IMR-90 (cell line): ENCODE results near the gene IL12A.

Source experiments
- POLR2A ChIP-seq: IDR thresholded peaks from 2 replicates; pipeline ENCODE4 v1.6.1; 2012; ENCODE audit warnings: mild to moderate bottlenecking, low read depth, low read length
- TF ChIP-seq, protein P1 (sequence below): conservative IDR thresholded peaks from 2 replicates; pipeline ENCODE4 v1.5.1; 2012; ENCODE audit warnings: mild to moderate bottlenecking, low read depth, low read length, improper control_type of control experiment

DNA sequence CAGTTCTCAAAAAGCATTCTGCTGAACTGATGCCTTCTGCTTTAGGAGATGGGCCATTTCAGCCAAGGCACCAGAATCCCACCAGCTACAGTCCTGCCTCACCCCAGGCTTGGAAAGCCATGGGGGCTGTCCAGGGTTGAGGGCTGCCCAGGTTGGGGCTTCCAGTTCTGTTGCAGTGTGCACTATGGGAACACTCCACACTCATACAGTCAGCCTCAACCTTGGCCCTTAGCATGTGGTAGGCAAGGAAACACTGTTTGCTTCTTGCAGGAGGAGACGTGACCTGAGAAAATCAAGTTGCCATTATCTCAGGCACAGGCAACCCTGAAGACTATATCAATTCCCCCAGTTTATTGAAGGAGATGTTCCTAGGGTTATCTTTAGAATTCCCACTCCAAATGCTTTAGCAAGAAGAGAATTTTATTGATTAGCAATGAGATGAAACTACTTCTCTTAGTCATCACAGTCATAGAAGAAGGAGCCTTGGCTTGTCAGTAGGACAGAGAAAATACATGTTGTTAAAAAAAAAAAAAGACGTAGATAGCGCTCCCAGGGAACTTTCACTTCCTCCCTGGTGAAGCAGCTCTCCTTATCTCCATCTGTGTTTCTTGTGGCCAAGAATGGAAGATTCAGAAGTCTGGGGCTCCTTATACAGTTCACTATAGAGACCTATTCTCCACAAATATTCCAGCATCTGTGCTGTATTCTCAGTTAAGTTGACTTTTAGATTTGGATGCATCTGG lies 38.3 kb upstream of the IL12A start:
- TF ChIP-seq POLR2A = no peak
- TF ChIP-seq, protein P1, sequence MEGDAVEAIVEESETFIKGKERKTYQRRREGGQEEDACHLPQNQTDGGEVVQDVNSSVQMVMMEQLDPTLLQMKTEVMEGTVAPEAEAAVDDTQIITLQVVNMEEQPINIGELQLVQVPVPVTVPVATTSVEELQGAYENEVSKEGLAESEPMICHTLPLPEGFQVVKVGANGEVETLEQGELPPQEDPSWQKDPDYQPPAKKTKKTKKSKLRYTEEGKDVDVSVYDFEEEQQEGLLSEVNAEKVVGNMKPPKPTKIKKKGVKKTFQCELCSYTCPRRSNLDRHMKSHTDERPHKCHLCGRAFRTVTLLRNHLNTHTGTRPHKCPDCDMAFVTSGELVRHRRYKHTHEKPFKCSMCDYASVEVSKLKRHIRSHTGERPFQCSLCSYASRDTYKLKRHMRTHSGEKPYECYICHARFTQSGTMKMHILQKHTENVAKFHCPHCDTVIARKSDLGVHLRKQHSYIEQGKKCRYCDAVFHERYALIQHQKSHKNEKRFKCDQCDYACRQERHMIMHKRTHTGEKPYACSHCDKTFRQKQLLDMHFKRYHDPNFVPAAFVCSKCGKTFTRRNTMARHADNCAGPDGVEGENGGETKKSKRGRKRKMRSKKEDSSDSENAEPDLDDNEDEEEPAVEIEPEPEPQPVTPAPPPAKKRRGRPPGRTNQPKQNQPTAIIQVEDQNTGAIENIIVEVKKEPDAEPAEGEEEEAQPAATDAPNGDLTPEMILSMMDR = no peak
